Measurements from ENCODE around the gene HDGFL1. TPM values are rescaled to one million over a fixed set of nuclear protein-coding genes. Genes with fewer than 3 reads are reported as not detected.

The HDGFL1 gene
- not detected for total RNA-seq
- long read RNA-seq = 0 reads

GRCh38 chr6:22569281-22570184, at the start of gene HDGFL1:
HDGFL1 (plus strand) TSS chr6:22569566; CDS start chr6:22569576, 10 bp downstream.
- no peak for DNase-seq
- no peak for ATAC-seq
- intact Hi-C loops (cut with micrococcal nuclease) = no loop called here

- intact Hi-C loops (cut with micrococcal nuclease) = no loop called here
- no peak for ATAC-seq
- no peak for DNase-seq
These were observed 48.3 kb upstream of the HDGFL1 start for GRCh38 chr6:22521035-22521434.

GRCh38 chr6:22526736-22527135, 42.6 kb upstream of the HDGFL1 start:
- intact Hi-C loops (cut with micrococcal nuclease) = no loop called here
- no peak for ATAC-seq
- DNase-seq = no peak

- intact Hi-C loops (cut with micrococcal nuclease) = no loop called here
- ATAC-seq (no peak), DNase-seq (no peak)
These were observed 39.5 kb upstream of the HDGFL1 start for GRCh38 chr6:22529866-22530265.

- ATAC-seq = no peak
- no peak for DNase-seq
- intact Hi-C loops (cut with micrococcal nuclease) = no loop called here
These were observed 38.9 kb upstream of the HDGFL1 start for GRCh38 chr6:22530506-22530905.

- no peak for ATAC-seq
- DNase-seq = no peak
- intact Hi-C loops (cut with micrococcal nuclease) = no loop called here
These were observed 33.2 kb upstream of the HDGFL1 start for GRCh38 chr6:22536122-22536521.

- ATAC-seq (peak; percentile 93), DNase-seq (no peak)
- intact Hi-C loops (cut with micrococcal nuclease) = no loop called here
These were observed 24.9 kb upstream of the HDGFL1 start for GRCh38 chr6:22544476-22544875.

GRCh38 chr6:22545051-22545450, 24.3 kb upstream of the HDGFL1 start:
- DNase-seq = no peak
- intact Hi-C loops (cut with micrococcal nuclease) = no loop called here
- ATAC-seq = no peak

- ATAC-seq (no peak), DNase-seq (no peak)
- intact Hi-C loops (cut with micrococcal nuclease) = no loop called here
These were observed 23.1 kb upstream of the HDGFL1 start for GRCh38 chr6:22546236-22546635.

GRCh38 chr6:22550971-22551670, 18.2 kb upstream of the HDGFL1 start:
- ATAC-seq (no peak), DNase-seq (no peak)
- intact Hi-C loops (cut with micrococcal nuclease) = no loop called here

- ATAC-seq = peak; percentile 85
- intact Hi-C loops (cut with micrococcal nuclease) = no loop called here
- DNase-seq = no peak
These were observed 13.1 kb upstream of the HDGFL1 start for GRCh38 chr6:22556266-22556665.

- ATAC-seq = peak; percentile 15
- intact Hi-C loops (cut with micrococcal nuclease) = no loop called here
- no peak for DNase-seq
These were observed 12.4 kb upstream of the HDGFL1 start for GRCh38 chr6:22557007-22557406.

- ATAC-seq = no peak
- intact Hi-C loops (cut with micrococcal nuclease) = no loop called here
These were observed 11.0 kb upstream of the HDGFL1 start for GRCh38 chr6:22558288-22558882.

GRCh38 chr6:22568854-22569253, 512 bp upstream of the HDGFL1 start:
- ATAC-seq (no peak), DNase-seq (no peak)
- intact Hi-C loops (cut with micrococcal nuclease) = no loop called here

More at GRCh38 chr6:22558288-22558882, 11.0 kb upstream of the HDGFL1 start:
- DNase-seq = no peak

GRCh38 chr6:22570185-22570551, 802 bp downstream of the HDGFL1 start:
- intact Hi-C loops (cut with micrococcal nuclease) = no loop called here
- ATAC-seq (no peak), DNase-seq (peak; percentile 23)

GRCh38 chr6:22575190-22575589, 5.8 kb downstream of the HDGFL1 start:
- ATAC-seq (no peak), DNase-seq (no peak)

GRCh38 chr6:22579439-22579838, 10.1 kb downstream of the HDGFL1 start:
- DNase-seq (no peak), ATAC-seq (no peak)
- intact Hi-C loops (cut with micrococcal nuclease) = no loop called here

More at GRCh38 chr6:22575190-22575589, 5.8 kb downstream of the HDGFL1 start:
- intact Hi-C loops (cut with micrococcal nuclease) = no loop called here

- intact Hi-C loops (cut with micrococcal nuclease) = no loop called here
- no peak for DNase-seq
- ATAC-seq = no peak
These were observed 11.0 kb downstream of the HDGFL1 start for GRCh38 chr6:22580337-22580736.

- DNase-seq (no peak), ATAC-seq (no peak)
- intact Hi-C loops (cut with micrococcal nuclease) = no loop called here
These were observed 13.2 kb downstream of the HDGFL1 start for GRCh38 chr6:22582417-22583205.
